ENCODE data around the gene SLC16A10.
"Not testable (repeated sequence)": the region's sequence is repeated elsewhere in the genome, so short reads cannot be mapped to it uniquely, and the experiment has no call there.

Gene SLC16A10

GRCh38 chr6:111122458-111123286 lies 35.4 kb downstream of the SLC16A10 start:
- in situ Hi-C loops (cut with MboI; ENCODE audit: low sequenced_read_pairs), result no loop called here

GRCh38 chr6:111124406-111124805 lies 37.1 kb downstream of the SLC16A10 start:
- in situ Hi-C loops (cut with MboI; ENCODE audit: low sequenced_read_pairs), result no loop called here

- in situ Hi-C loops (cut with MboI; ENCODE audit: low sequenced_read_pairs), result no loop called here
Measured at GRCh38 chr6:111129013-111129412, 41.7 kb downstream of the SLC16A10 start.

GRCh38 chr6:111131018-111131417 lies 43.7 kb downstream of the SLC16A10 start:
- in situ Hi-C loops (cut with MboI; ENCODE audit: low sequenced_read_pairs), result not testable (repeated sequence)

GRCh38 chr6:111132669-111133068 lies 45.4 kb downstream of the SLC16A10 start:
- in situ Hi-C loops (cut with MboI; ENCODE audit: low sequenced_read_pairs), result not testable (repeated sequence)

- in situ Hi-C loops (cut with MboI; ENCODE audit: low sequenced_read_pairs), result not testable (repeated sequence)
Measured at GRCh38 chr6:111134236-111134869, 47.0 kb downstream of the SLC16A10 start.

GRCh38 chr6:111137489-111138093 lies 50.3 kb downstream of the SLC16A10 start:
- in situ Hi-C loops (cut with MboI; ENCODE audit: low sequenced_read_pairs), result not testable (repeated sequence)

- in situ Hi-C loops (cut with MboI; ENCODE audit: low sequenced_read_pairs), result no loop called here
Measured at GRCh38 chr6:111147440-111147839, 60.1 kb downstream of the SLC16A10 start.

GRCh38 chr6:111148110-111148509 lies 60.8 kb downstream of the SLC16A10 start:
- in situ Hi-C loops (cut with MboI; ENCODE audit: low sequenced_read_pairs), result no loop called here

- in situ Hi-C loops (cut with MboI; ENCODE audit: low sequenced_read_pairs), result no loop called here
Measured at GRCh38 chr6:111150577-111150976, 63.3 kb downstream of the SLC16A10 start.

GRCh38 chr6:111154981-111155380 lies 67.7 kb downstream of the SLC16A10 start:
- in situ Hi-C loops (cut with MboI; ENCODE audit: low sequenced_read_pairs), result no loop called here

- in situ Hi-C loops (cut with MboI; ENCODE audit: low sequenced_read_pairs), result no loop called here
Measured at GRCh38 chr6:111157412-111157811, 70.1 kb downstream of the SLC16A10 start.

- in situ Hi-C loops (cut with MboI; ENCODE audit: low sequenced_read_pairs), result no loop called here
Measured at GRCh38 chr6:111159633-111160032, 72.3 kb downstream of the SLC16A10 start.

GRCh38 chr6:111161650-111162049 lies 74.3 kb downstream of the SLC16A10 start:
- in situ Hi-C loops (cut with MboI; ENCODE audit: low sequenced_read_pairs), result no loop called here

GRCh38 chr6:111162504-111162903 lies 75.2 kb downstream of the SLC16A10 start:
- in situ Hi-C loops (cut with MboI; ENCODE audit: low sequenced_read_pairs), result no loop called here

- in situ Hi-C loops (cut with MboI; ENCODE audit: low sequenced_read_pairs), result no loop called here
Measured at GRCh38 chr6:111171577-111172400, 84.5 kb downstream of the SLC16A10 start.

GRCh38 chr6:111172563-111172962 lies 85.3 kb downstream of the SLC16A10 start:
- in situ Hi-C loops (cut with MboI; ENCODE audit: low sequenced_read_pairs), result no loop called here

- in situ Hi-C loops (cut with MboI; ENCODE audit: low sequenced_read_pairs), result no loop called here
Measured at GRCh38 chr6:111173341-111173740, 86.0 kb downstream of the SLC16A10 start.

GRCh38 chr6:111173946-111174345 lies 86.6 kb downstream of the SLC16A10 start:
- in situ Hi-C loops (cut with MboI; ENCODE audit: low sequenced_read_pairs), result no loop called here

GRCh38 chr6:111175109-111175508 lies 87.8 kb downstream of the SLC16A10 start:
- in situ Hi-C loops (cut with MboI; ENCODE audit: low sequenced_read_pairs), result no loop called here

All from HL-60/S4 (cell line).